Stimulated activated naive CD4-positive, alpha-beta T cell (primary cell): ENCODE data around the gene WDR83.
"Not testable (repeated sequence)": the region's sequence is repeated elsewhere in the genome, so short reads cannot be mapped to it uniquely, and the experiment has no call there.

Experiments
- DNase-seq, 6 experiments: peaks; one replicate each; lab custom pipeline; 2025; lab: John Stamatoyannopoulos, UW

WDR83 gene

GRCh38 chr19:12655546-12655945 is 11.1 kb upstream of the WDR83 start:
- no peak for DNase-seq

GRCh38 chr19:12656899-12657571 is 9.6 kb upstream of the WDR83 start:
- DNase-seq: peak in 1 of 6 experiments; percentile 5

GRCh38 chr19:12657966-12658365 is 8.6 kb upstream of the WDR83 start:
- DNase-seq: no peak

DNA sequence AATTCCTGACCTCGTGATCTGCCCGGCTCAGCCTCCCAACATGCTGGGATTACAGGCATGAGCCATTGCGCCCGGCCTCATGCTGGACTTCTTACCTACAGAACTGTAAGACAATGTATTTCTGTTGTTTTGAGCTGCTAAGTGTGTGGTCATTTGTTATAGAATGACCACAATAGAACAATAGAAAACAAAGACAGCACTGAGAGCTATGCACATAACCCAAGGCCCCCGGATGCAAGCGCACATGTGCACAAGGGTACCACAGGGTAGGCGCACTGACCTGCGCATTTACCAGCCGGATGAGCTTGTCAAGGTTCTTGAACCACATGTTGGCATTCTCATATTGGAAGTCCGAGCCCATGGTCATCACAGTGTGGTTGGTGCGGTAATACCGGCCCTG is 5.6 kb upstream of the WDR83 start:
- no peak for DNase-seq

- DNase-seq: no peak
These were observed 2.0 kb upstream of the WDR83 start for GRCh38 chr19:12664406-12665280.

GRCh38 chr19:12665281-12665573 is 1.4 kb upstream of the WDR83 start:
- peak; percentile 27 to 61 (median 42) for DNase-seq

DNA sequence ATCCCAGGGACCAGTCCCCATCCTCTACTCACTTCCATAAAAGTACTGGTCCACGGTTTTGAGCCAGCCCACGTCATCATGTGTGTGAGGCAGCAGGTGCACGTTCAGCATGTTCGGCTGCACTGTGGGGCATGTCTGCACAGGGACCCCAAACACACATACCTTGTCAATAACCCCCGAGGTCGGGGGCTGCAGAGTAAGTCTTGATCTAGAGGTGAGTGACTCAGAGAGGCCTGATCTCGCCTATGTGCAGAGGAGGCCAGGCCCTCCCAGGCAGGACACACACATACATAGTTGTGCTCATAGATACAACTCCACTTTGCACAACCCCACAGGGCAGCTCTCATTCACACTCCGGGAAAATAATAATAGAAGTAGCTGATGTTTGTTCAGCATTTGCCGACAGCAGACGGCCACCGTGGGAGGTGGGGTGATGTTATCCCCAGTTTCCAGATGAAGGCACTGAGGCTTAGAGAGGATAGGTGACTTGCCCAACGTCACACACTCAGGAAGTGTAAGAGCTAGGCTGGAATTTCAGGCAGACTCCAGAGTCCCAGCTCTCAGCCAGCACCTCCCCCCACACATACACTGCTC is 839 bp upstream of the WDR83 start:
- peak in 2 of 6 experiments; percentile 35 to 38 for DNase-seq

DNA sequence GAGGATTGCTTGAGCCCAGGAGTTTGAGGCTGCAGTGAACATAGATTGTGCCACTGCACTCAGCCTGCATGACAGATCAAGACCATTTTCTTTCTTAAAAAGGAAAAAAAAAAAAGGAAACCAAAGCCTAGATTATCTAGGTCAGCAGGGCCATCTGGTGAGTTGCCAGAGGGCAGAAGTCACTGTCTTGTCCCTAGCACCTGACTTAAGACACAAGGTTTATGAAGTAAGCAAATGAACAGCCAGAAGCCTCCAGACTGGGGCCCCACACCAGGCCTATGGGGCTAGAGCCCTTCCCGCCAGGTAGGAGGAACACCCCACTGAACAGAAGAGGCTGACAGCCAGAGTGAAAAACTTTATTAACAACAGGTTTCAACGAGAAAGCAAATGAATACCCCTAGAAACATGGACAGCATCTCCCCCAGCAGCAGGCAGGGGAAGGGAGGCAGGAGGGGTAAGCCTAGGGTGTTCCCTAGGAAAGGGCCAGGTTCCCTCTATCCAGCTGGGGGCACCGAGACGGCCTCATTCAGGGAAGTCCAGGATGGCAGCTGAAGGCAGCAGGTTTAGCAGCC is 1.2 kb downstream of the WDR83 start:
- DNase-seq: no peak

GRCh38 chr19:12668346-12668745 is 1.7 kb downstream of the WDR83 start:
- no peak for DNase-seq

GRCh38 chr19:12668932-12669269 is 2.3 kb downstream of the WDR83 start:
- peak; percentile 33 to 82 (median 72) for DNase-seq

- peak; percentile 62 to 91 (median 72) for DNase-seq
These were observed 2.9 kb downstream of the WDR83 start for GRCh38 chr19:12669270-12670158.

- no peak for DNase-seq
These were observed 3.7 kb downstream of the WDR83 start for GRCh38 chr19:12670159-12670928.

DNA sequence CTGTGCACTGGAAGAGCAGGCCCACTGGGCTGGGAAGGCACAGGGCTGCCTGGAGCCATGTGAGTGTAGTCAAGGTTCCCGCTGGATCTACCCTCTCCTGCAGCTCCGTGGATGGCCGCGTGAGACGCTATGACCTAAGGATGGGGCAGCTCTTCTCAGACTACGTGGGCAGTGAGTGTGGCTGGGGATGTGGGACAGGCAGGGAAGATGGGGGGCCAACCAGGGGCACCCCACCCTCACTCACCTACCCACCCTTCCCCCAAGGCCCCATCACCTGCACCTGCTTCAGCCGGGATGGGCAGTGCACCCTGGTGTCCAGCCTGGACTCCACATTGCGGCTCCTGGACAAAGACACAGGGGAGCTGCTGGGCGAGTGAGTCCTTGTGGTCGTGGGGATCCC is 6.1 kb downstream of the WDR83 start:
- DNase-seq: no peak

DNA sequence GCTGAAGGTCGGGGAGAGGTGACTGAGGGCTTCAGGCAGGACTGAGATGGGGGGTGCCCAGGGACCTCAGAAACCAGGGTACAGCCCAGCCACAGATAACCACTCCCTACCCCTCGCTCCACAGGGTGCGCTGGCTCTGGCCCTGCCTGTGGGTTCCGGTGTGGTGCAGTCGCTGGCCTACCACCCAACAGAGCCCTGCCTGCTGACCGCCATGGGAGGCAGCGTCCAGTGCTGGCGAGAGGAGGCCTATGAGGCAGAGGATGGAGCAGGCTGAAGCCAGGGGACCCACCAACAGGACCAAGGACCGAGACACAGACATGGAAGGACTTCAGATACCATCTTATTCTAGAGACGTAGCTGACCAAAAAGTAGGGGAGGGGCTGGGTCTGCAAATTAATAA is 8.8 kb downstream of the WDR83 start:
- DNase-seq: no peak

DNA sequence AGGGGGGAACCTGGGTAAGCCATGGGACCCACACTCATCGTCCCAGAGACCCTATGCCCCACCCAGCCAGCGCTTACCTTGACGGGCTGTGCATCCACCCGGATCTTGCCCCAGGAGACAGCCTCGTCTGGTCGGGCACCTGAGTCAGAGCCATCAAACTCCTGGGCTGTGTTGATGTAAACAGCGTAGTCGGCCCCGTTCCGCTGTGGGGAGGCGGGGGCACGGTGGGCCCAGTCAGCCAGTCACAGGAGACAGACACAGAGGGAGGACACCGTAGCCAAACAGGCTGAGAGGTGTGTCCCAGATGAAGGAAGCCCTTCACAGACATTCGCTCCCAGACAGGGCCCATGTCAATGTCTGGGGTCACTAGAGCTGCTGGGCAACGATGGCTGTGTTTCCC is 9.3 kb downstream of the WDR83 start:
- DNase-seq: no peak

DNA sequence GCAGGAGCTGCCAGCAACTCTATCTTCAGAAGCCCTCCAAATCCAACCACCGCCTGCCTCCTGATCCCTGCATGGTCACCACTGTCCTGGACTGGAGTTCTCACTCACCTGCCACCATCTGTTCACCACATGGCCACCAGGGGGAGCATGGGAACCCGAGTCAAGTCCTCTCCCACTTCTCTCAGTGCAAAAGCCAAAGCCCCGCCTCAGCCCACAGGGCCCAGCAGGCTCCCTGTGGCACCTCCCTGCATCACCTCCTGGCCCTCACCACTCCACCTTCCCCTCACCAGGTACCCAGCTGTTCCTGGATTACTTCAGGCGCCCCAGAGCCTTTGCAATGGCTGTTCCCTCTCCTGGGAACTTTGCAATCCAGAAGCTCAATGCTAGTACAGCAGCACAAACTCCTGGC is 9.8 kb downstream of the WDR83 start:
- DNase-seq: peak; percentile 44 to 81 (median 72)

GRCh38 chr19:12676928-12677327 is 10.3 kb downstream of the WDR83 start:
- no peak for DNase-seq

- not testable (repeated sequence) for DNase-seq
These were observed 11.4 kb downstream of the WDR83 start for GRCh38 chr19:12678039-12678438.

GRCh38 chr19:12680034-12680433 is 13.4 kb downstream of the WDR83 start:
- no peak for DNase-seq

DNA sequence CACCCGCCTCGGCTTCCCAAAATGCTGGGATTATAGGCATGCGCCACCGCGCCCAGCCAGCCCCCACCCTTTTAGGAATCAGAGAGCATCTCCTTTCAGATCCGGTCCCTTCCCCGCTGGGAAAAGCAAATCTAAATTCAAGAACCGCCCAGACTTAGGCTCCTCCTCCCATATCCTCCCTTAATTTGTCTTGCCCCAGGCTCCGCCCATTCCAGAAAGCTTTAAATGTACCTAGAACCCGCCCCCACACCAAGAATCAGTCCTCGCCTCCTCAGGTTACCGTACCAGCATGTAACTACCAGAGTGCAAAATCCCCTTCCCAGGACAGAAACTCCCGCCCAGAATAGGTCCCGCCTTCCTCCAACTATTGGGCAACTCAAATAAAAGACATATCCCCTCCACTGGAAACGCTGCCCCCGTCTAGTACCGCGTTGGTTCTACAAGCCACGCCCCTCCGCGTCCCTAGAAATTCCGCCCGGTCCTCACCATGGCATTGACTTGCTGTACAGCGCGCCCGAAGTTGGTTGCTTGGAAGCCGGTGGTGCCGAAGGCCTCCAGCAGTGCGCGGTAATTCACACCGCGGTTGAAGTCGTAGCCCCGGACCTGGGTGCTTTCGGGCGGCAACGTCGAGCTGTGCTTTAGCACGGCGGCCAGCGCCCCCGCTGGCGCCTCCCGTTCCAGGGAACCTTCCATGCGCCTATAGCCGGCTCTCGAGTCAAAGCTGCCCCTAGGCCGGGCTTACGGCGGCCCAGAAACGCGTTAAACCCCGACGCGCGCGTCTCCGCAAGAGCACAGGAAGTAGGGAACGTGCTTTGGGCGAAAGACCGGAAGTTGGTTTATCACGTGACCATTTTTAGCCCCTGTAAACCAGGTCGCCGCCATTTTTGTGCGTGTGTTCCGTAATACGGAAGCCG is 14.7 kb downstream of the WDR83 start, which contains the start of gene DHPS:
Gene DHPS, minus strand, starts transcription at position 807 of the 914 bp plus-strand sequence. Its CDS starts 114 bp downstream, at position 693.
- DNase-seq: peak; percentile 75 to 93 (median 90)
